GM23338 (cell line): ENCODE measurements around the gene ZCCHC14. TPM values are rescaled to one million over a fixed set of nuclear protein-coding genes. Genes with fewer than 3 reads are reported as not detected.

Experiments used
- ATAC-seq: fragments of 200-7000 bp; cut with Tn5 transposase; 3 replicates; pipeline ENCODE4 v1.9.1; 2020
- DNase-seq: peaks from one replicate; pipeline ENCODE4 v3.0.0-alpha.2; 2015; ENCODE audit warnings: low spot score
- H2AFZ ChIP-seq: fragments of 200-600 bp; sonication (generic); 2 replicates; pipeline ENCODE4 v1.8.0; 2016; ENCODE audit warnings: antibody characterized with exemption, mild to moderate bottlenecking, moderate library complexity
- H3F3A ChIP-seq: fragments of 200-600 bp; sonication (generic); replicated peaks from 2 replicates; pipeline ENCODE4 v1.8.0; 2017; ENCODE audit warnings: antibody characterized with exemption, mixed run types, low read depth
- H3K27ac ChIP-seq: fragments of 200-600 bp; sonication (generic); 2 replicates; pipeline ENCODE4 v1.6.1; 2016; ENCODE audit warnings: low read depth
- H3K27me3 ChIP-seq: fragments of 200-600 bp; sonication (generic); 2 replicates; pipeline ENCODE4 v1.8.0; 2016; ENCODE audit warnings: mild to moderate bottlenecking, mixed run types, moderate library complexity; ENCODE audit not compliant: insufficient read depth
- H3K36me3 ChIP-seq: fragments of 200-600 bp; sonication (generic); 2 replicates; pipeline ENCODE4 v1.8.0; 2016; ENCODE audit warnings: mild to moderate bottlenecking; ENCODE audit not compliant: insufficient read depth
- H3K4me1 ChIP-seq: fragments of 200-600 bp; sonication (generic); 2 replicates; pipeline ENCODE4 v1.8.0; 2016; ENCODE audit warnings: mild to moderate bottlenecking, moderate library complexity; ENCODE audit not compliant: insufficient read depth
- H3K4me2 ChIP-seq: fragments of 200-600 bp; sonication (generic); 2 replicates; pipeline ENCODE4 v1.7.1; 2017; ENCODE audit warnings: mixed run types
- H3K4me3 ChIP-seq: fragments of 200-600 bp; sonication (generic); 2 replicates; pipeline ENCODE4 v1.6.1; 2016; ENCODE audit warnings: mixed run types
- H3K79me2 ChIP-seq: fragments of 200-600 bp; sonication (generic); replicated peaks from 2 replicates; pipeline ENCODE4 v1.8.0; 2017; ENCODE audit warnings: mild to moderate bottlenecking; ENCODE audit not compliant: insufficient read depth
- H3K9me2 ChIP-seq: fragments of 200-600 bp; sonication (generic); 2 replicates; pipeline ENCODE4 v1.8.0; 2017; ENCODE audit not compliant: insufficient read depth
- H4K20me1 ChIP-seq: fragments of 200-600 bp; sonication (generic); replicated peaks from 2 replicates; pipeline ENCODE4 v1.8.0; 2017; ENCODE audit warnings: mild to moderate bottlenecking; ENCODE audit not compliant: insufficient read depth
- H3K27ac Mint-ChIP-seq: 2 replicates; pipeline ENCODE4 v1.8.0; 2020; ENCODE audit warnings: inconsistent platforms, mild to moderate bottlenecking, moderate library complexity, mixed read lengths
- H3K27me3 Mint-ChIP-seq: 3 replicates; pipeline ENCODE4 v1.8.0; 2022; ENCODE audit warnings: low read depth, mild to moderate bottlenecking, moderate library complexity, mixed read lengths, inconsistent platforms; ENCODE audit not compliant: insufficient read depth, poor library complexity
- H3K36me3 Mint-ChIP-seq: 3 replicates; pipeline ENCODE4 v1.8.0; 2021; ENCODE audit warnings: low read depth, mild to moderate bottlenecking, inconsistent platforms, moderate library complexity, mixed read lengths
- H3K4me1 Mint-ChIP-seq: 3 replicates; pipeline ENCODE4 v1.8.0; 2020; ENCODE audit warnings: mild to moderate bottlenecking, inconsistent platforms, mixed read lengths
- H3K4me3 Mint-ChIP-seq: 3 replicates; pipeline ENCODE4 v1.8.0; 2021; ENCODE audit warnings: moderate library complexity, mild to moderate bottlenecking, inconsistent platforms, mixed read lengths
- H3K9me3 Mint-ChIP-seq: 3 replicates; pipeline ENCODE4 v1.8.0; 2020; ENCODE audit warnings: moderate library complexity, mild to moderate bottlenecking, inconsistent platforms, mixed read lengths
- EZH2 ChIP-seq: fragments of 200-600 bp; sonication (generic); IDR thresholded peaks from one replicate; pipeline ENCODE4 v1.8.0; 2017; ENCODE audit warnings: antibody characterized with exemption, mild to moderate bottlenecking, low read depth; ENCODE audit not compliant: unreplicated experiment
- NANOG ChIP-seq: IDR thresholded peaks from 2 replicates; pipeline ENCODE4 v1.6.1; 2016; ENCODE audit warnings: antibody characterized with exemption, borderline replicate concordance
- STAT1 ChIP-seq: IDR thresholded peaks from one replicate; pipeline ENCODE4 v1.6.1; 2016; ENCODE audit warnings: antibody characterized with exemption; ENCODE audit not compliant: unreplicated experiment
- ZNF331 ChIP-seq: fragments of 250-450 bp; sonication (Bioruptor Pico); IDR thresholded peaks from 2 replicates; pipeline ENCODE4 v1.5.0; 2020; ENCODE audit warnings: low read depth, mild to moderate bottlenecking, moderate library complexity
- polyA plus RNA-seq: library from polyadenylated mRNA; unstranded; fragments of >200 nt; fragmentation: Nextera tagmentation; extraction: Ambion mirVana; gene quantifications from 2 replicates; pipeline ENCODE4 v1.2.1, GENCODE V29; 2016
- total RNA-seq: library from RNA; depleted of rRNA; stranded (reverse); fragments of >200 nt; shearing (Covaris generic); gene quantifications from 2 replicates; pipeline ENCODE4 v1.2.3, GENCODE V29; 2014
- TF ChIP-seq, protein P1 (sequence below): IDR thresholded peaks from one replicate; pipeline ENCODE4 v1.6.1; 2018; ENCODE audit warnings: antibody characterized with exemption; ENCODE audit not compliant: unreplicated experiment
- TF ChIP-seq, protein P2 (sequence below), 2 experiments: fragments of 200-600 bp in 1 of 2; sonication (generic) in 1 of 2; conservative IDR thresholded peaks; 2 replicates each; pipeline versions ENCODE4 v1.5.1 to v1.6.1; 2016 to 2017; ENCODE audit warnings: antibody characterized with exemption in 2 of 2, low read depth in 2 of 2, mild to moderate bottlenecking in 2 of 2, moderate library complexity in 1 of 2

ZCCHC14 gene
- total and polyA plus RNA-seq, 2 experiments from 2014 or later: 6.8 to 22.4 TPM

GRCh38 chr16:87411375-87412271 lies 81.2 kb downstream of the ZCCHC14 start:
- Histone ChIP-seq H3K79me2 (no peaks in the 10 kb centered on the region), H3K9me2 (no peaks in the 10 kb centered on the region), H3K4me1 (no peaks in the 10 kb centered on the region), H4K20me1 (peaks cover 3% of the 10 kb centered on the region; the same call in 1 of the 2 replicates), H2AFZ (no peak overlapping the region), H3K4me2 (no peak overlapping the region), H3K4me3 (no peak overlapping the region), H3F3A (no peaks in the 10 kb centered on the region), H3K27me3 (no peaks in the 10 kb centered on the region), H3K36me3 (no peaks in the 10 kb centered on the region), H3K27ac (no peak overlapping the region)
- DNase-seq: no peak
- Mint-ChIP-seq H3K9me3 (no peaks in the 10 kb centered on the region), H3K36me3 (peaks cover 57% of the 10 kb centered on the region), H3K4me3 (no peak overlapping the region), H3K4me1 (peaks cover 3% of the 10 kb centered on the region; the same call in 1 of the 3 replicates), H3K27ac (no peak overlapping the region), H3K27me3 (peaks cover 9% of the 10 kb centered on the region)
- TF ChIP-seq ZNF331 (CRISPR knock-in tag) (no peak), EZH2 (no peak), STAT1 (no peak)
- TF ChIP-seq, protein P1, sequence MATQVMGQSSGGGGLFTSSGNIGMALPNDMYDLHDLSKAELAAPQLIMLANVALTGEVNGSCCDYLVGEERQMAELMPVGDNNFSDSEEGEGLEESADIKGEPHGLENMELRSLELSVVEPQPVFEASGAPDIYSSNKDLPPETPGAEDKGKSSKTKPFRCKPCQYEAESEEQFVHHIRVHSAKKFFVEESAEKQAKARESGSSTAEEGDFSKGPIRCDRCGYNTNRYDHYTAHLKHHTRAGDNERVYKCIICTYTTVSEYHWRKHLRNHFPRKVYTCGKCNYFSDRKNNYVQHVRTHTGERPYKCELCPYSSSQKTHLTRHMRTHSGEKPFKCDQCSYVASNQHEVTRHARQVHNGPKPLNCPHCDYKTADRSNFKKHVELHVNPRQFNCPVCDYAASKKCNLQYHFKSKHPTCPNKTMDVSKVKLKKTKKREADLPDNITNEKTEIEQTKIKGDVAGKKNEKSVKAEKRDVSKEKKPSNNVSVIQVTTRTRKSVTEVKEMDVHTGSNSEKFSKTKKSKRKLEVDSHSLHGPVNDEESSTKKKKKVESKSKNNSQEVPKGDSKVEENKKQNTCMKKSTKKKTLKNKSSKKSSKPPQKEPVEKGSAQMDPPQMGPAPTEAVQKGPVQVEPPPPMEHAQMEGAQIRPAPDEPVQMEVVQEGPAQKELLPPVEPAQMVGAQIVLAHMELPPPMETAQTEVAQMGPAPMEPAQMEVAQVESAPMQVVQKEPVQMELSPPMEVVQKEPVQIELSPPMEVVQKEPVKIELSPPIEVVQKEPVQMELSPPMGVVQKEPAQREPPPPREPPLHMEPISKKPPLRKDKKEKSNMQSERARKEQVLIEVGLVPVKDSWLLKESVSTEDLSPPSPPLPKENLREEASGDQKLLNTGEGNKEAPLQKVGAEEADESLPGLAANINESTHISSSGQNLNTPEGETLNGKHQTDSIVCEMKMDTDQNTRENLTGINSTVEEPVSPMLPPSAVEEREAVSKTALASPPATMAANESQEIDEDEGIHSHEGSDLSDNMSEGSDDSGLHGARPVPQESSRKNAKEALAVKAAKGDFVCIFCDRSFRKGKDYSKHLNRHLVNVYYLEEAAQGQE: no peak
- no peak for ATAC-seq

DNA sequence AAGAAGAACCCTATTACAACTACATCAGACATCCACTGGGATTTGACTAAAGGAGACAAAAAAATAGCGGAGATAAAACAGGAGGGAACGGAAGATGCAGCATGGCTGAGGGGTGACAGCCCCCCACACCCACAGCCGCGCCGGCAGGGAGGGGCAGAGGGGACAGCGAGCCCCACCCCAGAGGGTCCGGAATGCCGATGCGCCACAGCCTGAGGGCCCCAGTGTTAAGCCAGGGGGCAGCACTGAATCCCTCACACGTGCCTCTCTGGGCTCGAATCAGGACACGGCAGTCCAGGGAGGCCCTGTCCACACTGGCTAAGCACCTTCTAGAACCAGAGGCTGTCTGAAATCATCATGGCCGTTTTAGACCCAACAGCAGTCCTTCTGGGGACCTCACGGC lies 81.9 kb downstream of the ZCCHC14 start:
- ATAC-seq: peak; percentile 71
- no peaks in the 10 kb centered on the region for H3K27me3 ChIP-seq
- Mint-ChIP-seq H3K9me3 (no peaks in the 10 kb centered on the region), H3K4me3 (no peak overlapping the region), H3K4me1 (peaks cover 3% of the 10 kb centered on the region; the same call in 1 of the 3 replicates), H3K27me3 (peaks cover 9% of the 10 kb centered on the region), H3K27ac (peak overlapping the region; percentile 43; the same call in 1 of the 2 replicates), H3K36me3 (peaks cover 58% of the 10 kb centered on the region)
- no peak overlapping the region for H3K4me3 ChIP-seq
- DNase-seq: peak; percentile 40
- no peak overlapping the region for H3K27ac ChIP-seq
- peaks cover 3% of the 10 kb centered on the region; the same call in 1 of the 2 replicates for H4K20me1 ChIP-seq
- no peaks in the 10 kb centered on the region for H3F3A ChIP-seq
- no peaks in the 10 kb centered on the region for H3K4me1 ChIP-seq
- H2AFZ ChIP-seq: no peak overlapping the region
- H3K79me2 ChIP-seq: no peaks in the 10 kb centered on the region
- H3K9me2 ChIP-seq: no peaks in the 10 kb centered on the region
- no peak overlapping the region for H3K4me2 ChIP-seq
- H3K36me3 ChIP-seq: no peaks in the 10 kb centered on the region
- TF ChIP-seq EZH2 (no peak), ZNF331 (CRISPR knock-in tag) (no peak), STAT1 (no peak), NANOG (no peak)
- TF ChIP-seq, protein P1: no peak
- TF ChIP-seq, protein P2, sequence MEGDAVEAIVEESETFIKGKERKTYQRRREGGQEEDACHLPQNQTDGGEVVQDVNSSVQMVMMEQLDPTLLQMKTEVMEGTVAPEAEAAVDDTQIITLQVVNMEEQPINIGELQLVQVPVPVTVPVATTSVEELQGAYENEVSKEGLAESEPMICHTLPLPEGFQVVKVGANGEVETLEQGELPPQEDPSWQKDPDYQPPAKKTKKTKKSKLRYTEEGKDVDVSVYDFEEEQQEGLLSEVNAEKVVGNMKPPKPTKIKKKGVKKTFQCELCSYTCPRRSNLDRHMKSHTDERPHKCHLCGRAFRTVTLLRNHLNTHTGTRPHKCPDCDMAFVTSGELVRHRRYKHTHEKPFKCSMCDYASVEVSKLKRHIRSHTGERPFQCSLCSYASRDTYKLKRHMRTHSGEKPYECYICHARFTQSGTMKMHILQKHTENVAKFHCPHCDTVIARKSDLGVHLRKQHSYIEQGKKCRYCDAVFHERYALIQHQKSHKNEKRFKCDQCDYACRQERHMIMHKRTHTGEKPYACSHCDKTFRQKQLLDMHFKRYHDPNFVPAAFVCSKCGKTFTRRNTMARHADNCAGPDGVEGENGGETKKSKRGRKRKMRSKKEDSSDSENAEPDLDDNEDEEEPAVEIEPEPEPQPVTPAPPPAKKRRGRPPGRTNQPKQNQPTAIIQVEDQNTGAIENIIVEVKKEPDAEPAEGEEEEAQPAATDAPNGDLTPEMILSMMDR (conservative IDR thresholded peaks at IDR 0.05; ENCODE audit: low read depth in 2 of 2): peak in 1 of 2 experiments; percentile 57; a peak in 2 of 4 replicates
